Amygdala (tissue), 56 donors: ENCODE data around the gene ROS1.
"Not testable (repeated sequence)": the region's sequence is repeated elsewhere in the genome, so short reads cannot be mapped to it uniquely, and the experiment has no call there.

Source experiments
- DNase-seq, 56 donors: peaks; one replicate each; lab custom pipeline; 2025; lab: John Stamatoyannopoulos, UW

Gene ROS1

DNA sequence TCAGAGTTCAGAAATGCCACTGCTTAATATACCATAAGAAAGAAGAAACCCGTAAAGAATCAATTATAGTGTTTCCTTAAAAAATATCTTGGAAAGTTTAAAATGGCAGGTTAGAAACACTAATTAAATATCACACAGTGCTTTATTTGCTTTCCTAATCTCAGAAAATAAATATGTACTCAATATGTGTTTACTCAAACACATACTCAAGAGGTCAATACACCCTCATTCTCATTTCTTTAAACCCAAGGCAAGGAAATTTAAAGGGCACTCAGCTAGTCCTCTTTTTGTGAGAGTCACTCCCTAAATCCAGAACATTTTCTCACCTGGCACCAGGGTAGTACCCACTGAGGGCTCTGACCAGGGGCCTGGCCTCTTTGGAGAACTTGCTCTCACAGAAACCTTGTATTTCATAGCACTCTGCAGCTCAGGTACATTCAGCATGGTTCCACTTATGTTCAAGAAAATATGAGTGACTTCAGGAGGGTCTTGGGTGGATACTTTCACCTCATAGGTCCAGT is 38.2 kb downstream of the ROS1 start:
- DNase-seq = no peak

DNA sequence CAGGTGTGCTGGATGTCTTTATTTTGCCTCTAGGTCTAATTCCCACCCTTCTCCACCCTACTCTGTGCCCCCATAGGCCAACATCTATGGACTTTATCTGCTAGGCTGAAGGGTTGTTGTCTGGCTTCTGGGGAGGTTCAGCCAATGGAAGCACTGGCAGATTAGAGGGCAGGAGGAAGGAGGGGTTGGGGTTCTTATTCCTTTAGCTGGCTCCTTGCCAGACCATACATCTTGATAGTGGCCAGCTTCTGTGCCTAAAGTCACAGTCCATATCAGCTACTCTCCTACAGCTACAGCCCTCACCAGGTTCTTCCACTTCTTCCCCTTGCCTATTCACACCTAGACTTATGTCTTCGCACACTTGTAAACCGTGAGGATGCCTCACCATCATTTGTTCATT is 41.1 kb downstream of the ROS1 start:
- DNase-seq = no peak

DNA sequence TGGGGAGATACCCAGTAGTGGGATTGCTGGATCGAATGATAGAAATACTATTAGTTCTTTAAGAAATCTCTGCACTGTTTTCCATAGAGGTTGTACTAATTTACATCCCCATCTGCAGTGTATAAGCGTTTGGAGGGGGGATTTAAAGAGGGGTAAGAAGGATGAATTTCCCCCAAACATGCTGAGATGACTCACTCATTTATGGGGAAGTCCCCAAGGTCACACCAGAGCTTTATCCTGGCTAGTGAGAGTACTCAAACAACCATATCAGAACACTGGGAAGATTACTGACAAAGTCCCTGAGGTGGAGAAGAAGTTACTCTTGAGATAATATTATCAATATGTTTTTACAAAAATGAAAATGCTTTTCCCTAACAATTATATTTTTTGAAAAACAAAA is 44.0 kb downstream of the ROS1 start:
- DNase-seq = no peak

DNA sequence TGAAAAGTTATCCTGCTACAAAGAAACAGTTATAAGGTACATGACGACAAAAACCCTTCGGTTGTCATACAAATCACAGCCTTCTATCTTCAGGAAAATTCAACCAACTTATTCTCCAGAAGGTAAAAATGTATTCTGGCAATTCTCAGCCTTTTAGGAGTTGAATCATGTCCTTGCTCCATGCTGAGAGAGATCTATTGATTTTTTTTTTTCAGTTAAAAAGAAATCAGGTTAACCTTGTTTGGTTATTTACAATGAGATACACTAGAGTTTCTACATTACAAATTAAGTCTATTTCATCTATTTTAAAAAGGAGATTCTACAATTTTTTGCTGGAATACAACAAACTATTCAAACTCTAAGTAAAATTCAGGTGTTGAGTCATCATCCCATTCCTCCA is 45.4 kb downstream of the ROS1 start:
- DNase-seq = no peak

DNA sequence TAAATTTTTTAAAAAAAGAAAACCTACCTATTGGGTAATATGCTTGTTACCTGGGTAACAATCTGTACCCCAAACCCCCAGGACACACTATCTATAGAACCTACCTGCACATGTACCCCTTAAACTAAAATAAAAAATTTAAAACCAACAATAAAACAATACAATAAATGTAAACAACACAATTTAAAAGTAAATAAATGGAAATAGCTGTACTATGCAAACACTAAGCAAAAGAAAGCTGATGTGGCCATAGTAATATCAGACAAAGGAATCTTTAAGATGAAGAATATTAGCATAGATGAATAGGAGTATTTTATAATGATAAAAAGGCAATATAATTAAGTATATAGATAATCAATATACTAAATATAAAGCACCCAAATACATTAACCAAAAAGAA is 50.3 kb downstream of the ROS1 start:
- DNase-seq = no peak

GRCh38 chr6:117373211-117373813 is 52.4 kb downstream of the ROS1 start:
- no peak for DNase-seq

- not testable (repeated sequence) for DNase-seq
Observed at GRCh38 chr6:117372289-117372688, 53.5 kb downstream of the ROS1 start.

- no peak for DNase-seq
Observed at GRCh38 chr6:117371492-117371891, 54.2 kb downstream of the ROS1 start.

DNA sequence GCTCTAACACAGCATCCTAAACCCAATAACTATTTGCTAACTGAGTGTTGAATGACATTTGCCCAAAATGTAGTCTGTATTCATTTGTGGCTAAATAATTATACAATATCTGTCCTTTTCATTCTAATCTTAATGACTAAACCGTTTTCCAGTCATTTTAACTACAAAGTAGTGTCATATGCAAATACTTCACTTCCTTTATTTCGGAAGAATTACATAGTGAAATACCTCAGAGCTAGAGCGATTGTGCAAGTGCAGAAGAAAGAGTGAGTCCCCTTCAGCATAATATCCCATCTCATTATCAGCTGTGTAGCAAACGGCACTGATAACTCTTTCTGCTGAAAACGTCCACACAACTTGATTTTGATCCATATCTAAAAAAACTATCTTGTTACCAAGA is 66.2 kb downstream of the ROS1 start:
- no peak for DNase-seq

GRCh38 chr6:117354671-117355070 is 71.1 kb downstream of the ROS1 start:
- no peak for DNase-seq

DNA sequence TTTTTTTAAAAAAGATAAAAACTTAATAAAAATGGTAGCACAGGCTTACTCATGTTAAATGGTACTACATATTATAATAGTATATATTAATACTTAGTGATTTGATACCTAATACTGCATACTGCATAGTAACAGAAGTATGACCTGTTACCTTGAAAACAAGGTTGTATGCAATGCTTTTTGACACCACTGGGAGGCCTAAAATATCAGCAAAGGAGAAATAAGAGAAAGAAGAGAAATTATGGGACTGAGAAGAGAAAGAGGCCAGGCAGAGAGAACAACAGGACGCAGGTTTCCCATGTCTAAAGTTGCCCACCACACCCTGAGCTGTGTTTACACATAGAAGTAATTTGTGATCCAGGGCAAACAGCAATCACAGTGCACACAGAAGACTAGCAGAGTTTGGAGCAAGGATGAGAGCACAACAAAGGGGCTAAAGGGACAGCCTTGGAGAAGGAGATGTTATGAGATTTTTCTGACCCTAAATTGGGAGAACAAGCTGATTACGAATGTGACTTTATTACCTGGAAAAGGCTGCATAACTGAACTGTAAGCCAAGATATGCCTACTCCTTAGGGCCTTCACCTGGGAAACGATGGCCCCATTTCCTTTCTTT is 73.2 kb downstream of the ROS1 start:
- no peak for DNase-seq

- DNase-seq = no peak
Observed at GRCh38 chr6:117351521-117351920, 74.2 kb downstream of the ROS1 start.

DNA sequence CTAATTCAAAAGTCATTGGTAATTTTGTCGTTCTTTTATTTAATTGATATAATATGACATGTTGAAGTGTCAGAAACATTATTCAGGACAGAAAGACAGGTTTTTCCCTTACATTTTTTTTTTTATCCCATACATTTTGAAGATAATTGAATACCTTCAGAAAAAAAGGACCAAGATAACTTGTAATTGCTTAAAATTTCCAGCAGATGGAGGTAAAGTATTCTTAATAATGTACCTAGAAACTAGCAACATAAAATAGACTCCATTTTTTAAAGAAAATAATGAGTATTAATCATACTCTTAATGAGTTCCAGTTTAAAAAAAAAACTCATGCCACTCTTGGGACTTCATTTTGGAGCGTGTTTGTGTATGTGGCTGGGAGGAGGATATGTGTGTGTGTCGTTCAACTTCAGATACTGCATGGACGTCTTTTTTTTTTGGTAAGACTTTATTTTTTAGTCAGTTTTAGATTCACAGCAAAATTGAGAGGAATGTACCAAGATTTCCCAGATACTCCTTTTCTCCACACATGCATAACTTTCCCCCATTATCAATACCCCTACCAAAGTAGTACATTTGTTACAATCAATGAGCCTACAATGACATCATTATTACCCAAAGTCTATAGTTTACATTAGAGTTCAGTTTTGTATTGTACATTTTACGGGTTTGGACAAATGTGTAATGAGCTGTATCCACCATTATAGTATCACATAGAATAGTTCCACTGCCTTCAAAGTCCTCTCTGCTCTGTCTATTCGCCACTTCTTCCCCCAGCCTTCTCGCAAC is 79.4 kb downstream of the ROS1 start:
- DNase-seq = no peak

- no peak for DNase-seq
Observed at GRCh38 chr6:117345292-117345610, 80.5 kb downstream of the ROS1 start.

DNA sequence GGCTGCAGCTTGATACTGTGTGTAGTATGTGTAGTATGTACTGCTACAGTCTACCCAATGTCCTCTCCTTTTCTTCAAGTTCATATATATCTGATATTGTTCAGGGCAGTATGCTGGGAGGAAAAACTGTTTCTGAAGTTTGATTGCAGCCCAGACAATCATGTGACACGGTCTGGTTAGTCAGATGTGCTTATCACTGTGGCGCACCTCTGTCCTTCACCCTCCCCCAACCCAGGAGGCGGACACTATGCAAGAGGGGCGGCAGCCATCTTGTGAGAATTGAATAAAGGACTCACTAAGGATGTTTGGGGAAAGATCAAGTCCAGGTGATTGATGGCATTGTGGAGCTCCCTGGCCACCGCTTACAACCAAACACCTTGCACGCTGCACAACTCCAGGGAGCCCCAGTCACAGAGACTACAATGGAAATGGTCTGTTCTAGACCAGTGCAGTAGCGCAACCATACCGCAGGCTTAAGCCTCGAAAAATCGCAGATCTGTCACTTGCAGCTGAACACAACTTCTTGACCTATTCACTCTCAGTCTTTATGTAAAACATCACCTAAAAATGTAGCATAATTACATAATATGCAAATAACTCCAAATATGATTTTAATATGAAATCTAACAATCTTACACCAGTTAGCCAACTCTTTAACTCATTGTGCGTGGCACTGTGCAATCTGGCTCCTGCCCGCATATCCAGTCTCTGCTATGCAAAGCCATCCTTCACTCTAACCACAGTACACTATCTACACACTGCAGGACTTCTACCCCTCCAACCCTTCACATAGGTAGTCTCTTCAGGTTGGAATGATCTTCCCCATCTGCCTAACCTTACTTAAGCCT is 81.1 kb downstream of the ROS1 start:
- no peak for DNase-seq

- no peak for DNase-seq
Observed at GRCh38 chr6:117338567-117338966, 87.2 kb downstream of the ROS1 start.

DNA sequence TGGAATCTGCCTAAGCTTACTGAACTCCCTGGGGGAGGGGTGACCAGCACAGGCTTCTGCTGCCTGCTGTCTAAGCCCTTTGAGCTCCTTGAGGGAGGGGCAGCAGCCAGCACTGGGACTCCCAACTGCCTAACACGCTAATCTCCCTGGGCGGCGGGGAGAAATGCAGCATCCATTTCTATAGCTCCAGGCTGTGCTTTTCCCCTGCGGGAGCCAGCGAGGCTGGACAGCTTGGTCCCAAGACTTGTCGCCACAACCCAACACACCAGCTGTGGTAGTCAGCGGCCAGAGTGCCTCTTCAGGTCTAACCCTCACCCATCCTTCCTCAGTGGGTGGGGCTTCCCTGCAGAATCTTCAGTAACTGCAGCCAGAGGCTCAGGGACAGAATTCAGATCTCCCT is 95.8 kb downstream of the ROS1 start:
- DNase-seq = no peak

- DNase-seq = no peak
Observed at GRCh38 chr6:117328500-117328899, 97.2 kb downstream of the ROS1 start.

DNA sequence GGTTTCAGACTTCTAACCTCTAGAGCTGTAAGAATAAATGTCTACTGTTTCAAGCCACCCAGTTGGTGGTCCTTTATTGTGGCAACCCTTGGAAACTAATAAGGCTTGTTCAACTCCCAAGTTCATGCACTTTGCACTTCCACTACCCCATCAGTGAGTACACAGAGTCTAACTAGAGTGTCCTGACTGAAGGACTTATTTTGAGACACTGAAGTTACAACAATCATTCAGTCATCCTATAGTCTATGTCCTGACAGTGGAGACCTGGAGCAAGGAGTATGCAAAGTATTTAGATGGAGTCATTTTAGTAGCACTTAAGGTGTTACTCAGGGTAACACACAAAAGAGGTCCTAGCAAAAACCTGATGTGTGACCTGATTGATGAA is 97.7 kb downstream of the ROS1 start:
- DNase-seq = no peak

- DNase-seq = no peak
Observed at GRCh38 chr6:117327149-117328004, 98.4 kb downstream of the ROS1 start.
